Right forelimb (tissue), 1 donor: ENCODE measurements around the gene MS4A6A.

Experiments
- DNase-seq: peaks from one replicate; pipeline ENCODE4 v3.0.0-alpha.2; 2018

The MS4A6A gene

DNA sequence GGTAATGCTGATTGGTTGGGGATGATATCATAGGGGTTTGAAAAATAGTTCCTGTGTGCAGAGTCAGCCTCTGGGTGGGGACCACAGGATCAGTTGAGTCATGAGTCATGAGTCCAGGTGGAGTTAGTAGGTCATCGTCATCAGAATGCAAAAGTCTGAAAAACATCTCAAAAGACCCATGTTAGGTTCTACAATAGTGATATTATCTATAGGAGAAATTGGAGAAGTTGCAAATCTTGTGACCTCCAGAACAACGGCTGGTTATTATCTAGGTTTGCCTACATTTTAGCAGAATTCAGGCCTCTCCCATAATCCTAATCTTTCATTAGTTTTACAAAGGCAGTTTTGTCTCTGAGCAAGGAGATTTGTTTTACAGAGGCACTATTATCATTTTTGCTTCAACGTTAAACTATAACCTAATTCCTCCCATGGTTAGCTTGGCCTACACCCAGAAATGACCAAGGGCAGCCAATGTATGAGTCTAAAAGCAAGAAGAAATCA lies 55.5 kb downstream of the MS4A6A start:
- no peak for DNase-seq

DNA sequence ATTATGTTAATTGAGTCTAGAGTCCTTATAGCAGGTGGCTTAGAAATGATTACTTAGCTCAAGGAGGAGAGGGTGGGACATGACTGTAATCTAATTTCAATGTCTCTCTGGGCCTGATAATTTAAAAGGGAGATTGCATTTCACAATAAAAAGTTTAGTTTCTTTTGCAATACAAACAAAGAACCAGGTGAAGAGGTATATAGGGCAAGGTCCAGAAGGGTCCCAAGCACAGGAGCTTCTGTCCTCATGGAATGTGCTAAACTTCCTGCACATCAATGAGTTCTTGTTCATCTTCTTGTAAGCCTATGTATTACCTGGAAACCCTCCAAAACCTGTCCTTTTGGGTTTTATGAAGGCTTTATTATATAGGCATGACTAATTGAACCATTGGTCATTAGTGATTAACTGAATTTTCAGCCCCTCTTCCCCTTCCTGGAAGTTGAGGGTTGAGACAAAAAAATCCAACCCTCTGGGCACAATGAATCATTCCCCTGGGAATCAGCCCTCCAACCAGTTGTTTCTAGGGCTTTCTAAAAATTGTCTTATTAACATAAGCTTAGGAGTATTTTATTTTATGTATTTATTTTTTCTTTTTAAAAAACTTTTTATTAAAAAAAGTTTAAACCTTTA lies 56.8 kb downstream of the MS4A6A start:
- no peak for DNase-seq

DNA sequence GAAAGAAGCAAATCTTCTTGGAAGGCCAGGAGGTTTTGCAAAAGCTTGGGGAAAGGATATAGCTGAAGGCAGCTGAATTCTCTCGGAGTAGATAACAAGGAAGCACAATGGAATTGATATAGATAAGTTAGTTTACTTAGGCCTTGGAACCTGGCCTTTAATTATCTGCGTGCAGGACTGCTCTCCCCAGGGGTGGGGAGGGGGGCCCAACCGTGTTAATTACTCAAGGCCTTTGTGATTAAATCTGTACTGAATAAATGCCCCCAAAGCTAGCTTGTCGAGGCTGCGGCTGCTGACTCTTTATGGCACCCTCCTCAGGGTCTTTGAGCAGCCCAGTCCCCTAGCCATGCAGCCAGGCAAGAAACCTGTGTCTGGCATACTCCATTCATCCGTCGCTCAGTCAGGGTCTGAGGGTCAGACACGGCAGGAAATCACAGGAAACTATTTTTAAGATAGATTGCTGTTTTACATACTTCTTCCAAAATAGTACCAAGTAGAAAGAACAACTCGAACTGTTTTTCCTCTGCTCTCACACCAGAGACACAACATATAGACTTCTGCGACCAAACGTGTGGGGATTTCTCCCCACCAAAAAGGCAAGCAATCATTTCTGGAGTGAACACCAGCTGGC lies 58.0 kb downstream of the MS4A6A start:
- no peak for DNase-seq
